ENCODE measurements around the gene PKP1. TPM values are rescaled to one million over a fixed set of nuclear protein-coding genes. Genes with fewer than 3 reads are reported as not detected.

Gene PKP1
- total and polyA plus RNA-seq, 2 experiments from 2014 or later = 0.19 to 0.83 TPM

- no peak for ATAC-seq
- H3K4me1 Mint-ChIP-seq = no peaks in the 10 kb centered on the region; the same call in 2 of the 3 replicates
- Histone ChIP-seq H4K20me1 (replicated peaks; ENCODE audit: insufficient read depth) (no peaks in the 10 kb centered on the region), H3K36me3 (ENCODE audit: insufficient read depth) (no peaks in the 10 kb centered on the region), H3K27me3 (ENCODE audit: insufficient read depth) (no peaks in the 10 kb centered on the region), H3K4me3 (no peak overlapping the region), H3K4me2 (no peak overlapping the region), H3K79me2 (replicated peaks; ENCODE audit: insufficient read depth) (no peaks in the 10 kb centered on the region), H3K4me1 (ENCODE audit: insufficient read depth) (no peaks in the 10 kb centered on the region), H3F3A (replicated peaks; ENCODE audit: low read depth) (no peaks in the 10 kb centered on the region), H3K27ac (ENCODE audit: low read depth) (no peak overlapping the region), H2AFZ (no peak overlapping the region), H3K9me2 (ENCODE audit: insufficient read depth) (no peaks in the 10 kb centered on the region)
- H3K4me3 Mint-ChIP-seq = no peak overlapping the region
- H3K36me3 Mint-ChIP-seq (ENCODE audit: low read depth) = no peaks in the 10 kb centered on the region; the same call in 2 of the 3 replicates
- no peak for TF ChIP-seq STAT1 (IDR thresholded peaks at IDR 0.05; ENCODE audit: unreplicated experiment)
- no peak for TF ChIP-seq ZNF331 (CRISPR knock-in tag; IDR thresholded peaks at IDR 0.05; ENCODE audit: low read depth)
- TF ChIP-seq ZNF114 (CRISPR knock-in tag; IDR thresholded peaks at IDR 0.05) = no peak
- no peak for TF ChIP-seq EZH2phosphoT487 (IDR thresholded peaks at IDR 0.05; ENCODE audit: unreplicated experiment)
- TF ChIP-seq CREB1 (CRISPR knock-in tag; IDR thresholded peaks at IDR 0.05; ENCODE audit: low read depth) = no peak
- no peak for TF ChIP-seq EZH2 (IDR thresholded peaks at IDR 0.05; ENCODE audit: low read depth, unreplicated experiment)
- TF ChIP-seq, protein P1, sequence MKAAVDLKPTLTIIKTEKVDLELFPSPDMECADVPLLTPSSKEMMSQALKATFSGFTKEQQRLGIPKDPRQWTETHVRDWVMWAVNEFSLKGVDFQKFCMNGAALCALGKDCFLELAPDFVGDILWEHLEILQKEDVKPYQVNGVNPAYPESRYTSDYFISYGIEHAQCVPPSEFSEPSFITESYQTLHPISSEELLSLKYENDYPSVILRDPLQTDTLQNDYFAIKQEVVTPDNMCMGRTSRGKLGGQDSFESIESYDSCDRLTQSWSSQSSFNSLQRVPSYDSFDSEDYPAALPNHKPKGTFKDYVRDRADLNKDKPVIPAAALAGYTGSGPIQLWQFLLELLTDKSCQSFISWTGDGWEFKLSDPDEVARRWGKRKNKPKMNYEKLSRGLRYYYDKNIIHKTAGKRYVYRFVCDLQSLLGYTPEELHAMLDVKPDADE (IDR thresholded peaks at IDR 0.05) = no peak
- no peak for TF ChIP-seq NANOG (IDR thresholded peaks at IDR 0.05; ENCODE audit: borderline replicate concordance)
- TF ChIP-seq POLR2AphosphoS5 (IDR thresholded peaks at IDR 0.05; ENCODE audit: low read depth) = no peak
- TF ChIP-seq, protein P2, sequence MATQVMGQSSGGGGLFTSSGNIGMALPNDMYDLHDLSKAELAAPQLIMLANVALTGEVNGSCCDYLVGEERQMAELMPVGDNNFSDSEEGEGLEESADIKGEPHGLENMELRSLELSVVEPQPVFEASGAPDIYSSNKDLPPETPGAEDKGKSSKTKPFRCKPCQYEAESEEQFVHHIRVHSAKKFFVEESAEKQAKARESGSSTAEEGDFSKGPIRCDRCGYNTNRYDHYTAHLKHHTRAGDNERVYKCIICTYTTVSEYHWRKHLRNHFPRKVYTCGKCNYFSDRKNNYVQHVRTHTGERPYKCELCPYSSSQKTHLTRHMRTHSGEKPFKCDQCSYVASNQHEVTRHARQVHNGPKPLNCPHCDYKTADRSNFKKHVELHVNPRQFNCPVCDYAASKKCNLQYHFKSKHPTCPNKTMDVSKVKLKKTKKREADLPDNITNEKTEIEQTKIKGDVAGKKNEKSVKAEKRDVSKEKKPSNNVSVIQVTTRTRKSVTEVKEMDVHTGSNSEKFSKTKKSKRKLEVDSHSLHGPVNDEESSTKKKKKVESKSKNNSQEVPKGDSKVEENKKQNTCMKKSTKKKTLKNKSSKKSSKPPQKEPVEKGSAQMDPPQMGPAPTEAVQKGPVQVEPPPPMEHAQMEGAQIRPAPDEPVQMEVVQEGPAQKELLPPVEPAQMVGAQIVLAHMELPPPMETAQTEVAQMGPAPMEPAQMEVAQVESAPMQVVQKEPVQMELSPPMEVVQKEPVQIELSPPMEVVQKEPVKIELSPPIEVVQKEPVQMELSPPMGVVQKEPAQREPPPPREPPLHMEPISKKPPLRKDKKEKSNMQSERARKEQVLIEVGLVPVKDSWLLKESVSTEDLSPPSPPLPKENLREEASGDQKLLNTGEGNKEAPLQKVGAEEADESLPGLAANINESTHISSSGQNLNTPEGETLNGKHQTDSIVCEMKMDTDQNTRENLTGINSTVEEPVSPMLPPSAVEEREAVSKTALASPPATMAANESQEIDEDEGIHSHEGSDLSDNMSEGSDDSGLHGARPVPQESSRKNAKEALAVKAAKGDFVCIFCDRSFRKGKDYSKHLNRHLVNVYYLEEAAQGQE (IDR thresholded peaks at IDR 0.05; ENCODE audit: unreplicated experiment) = no peak
- TF ChIP-seq JUNB (IDR thresholded peaks at IDR 0.05; ENCODE audit: unreplicated experiment) = no peak
- TF ChIP-seq, protein P3, sequence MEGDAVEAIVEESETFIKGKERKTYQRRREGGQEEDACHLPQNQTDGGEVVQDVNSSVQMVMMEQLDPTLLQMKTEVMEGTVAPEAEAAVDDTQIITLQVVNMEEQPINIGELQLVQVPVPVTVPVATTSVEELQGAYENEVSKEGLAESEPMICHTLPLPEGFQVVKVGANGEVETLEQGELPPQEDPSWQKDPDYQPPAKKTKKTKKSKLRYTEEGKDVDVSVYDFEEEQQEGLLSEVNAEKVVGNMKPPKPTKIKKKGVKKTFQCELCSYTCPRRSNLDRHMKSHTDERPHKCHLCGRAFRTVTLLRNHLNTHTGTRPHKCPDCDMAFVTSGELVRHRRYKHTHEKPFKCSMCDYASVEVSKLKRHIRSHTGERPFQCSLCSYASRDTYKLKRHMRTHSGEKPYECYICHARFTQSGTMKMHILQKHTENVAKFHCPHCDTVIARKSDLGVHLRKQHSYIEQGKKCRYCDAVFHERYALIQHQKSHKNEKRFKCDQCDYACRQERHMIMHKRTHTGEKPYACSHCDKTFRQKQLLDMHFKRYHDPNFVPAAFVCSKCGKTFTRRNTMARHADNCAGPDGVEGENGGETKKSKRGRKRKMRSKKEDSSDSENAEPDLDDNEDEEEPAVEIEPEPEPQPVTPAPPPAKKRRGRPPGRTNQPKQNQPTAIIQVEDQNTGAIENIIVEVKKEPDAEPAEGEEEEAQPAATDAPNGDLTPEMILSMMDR (conservative IDR thresholded peaks at IDR 0.05; ENCODE audit: low read depth in 2 of 2) = no peak
- TF ChIP-seq, protein P4, sequence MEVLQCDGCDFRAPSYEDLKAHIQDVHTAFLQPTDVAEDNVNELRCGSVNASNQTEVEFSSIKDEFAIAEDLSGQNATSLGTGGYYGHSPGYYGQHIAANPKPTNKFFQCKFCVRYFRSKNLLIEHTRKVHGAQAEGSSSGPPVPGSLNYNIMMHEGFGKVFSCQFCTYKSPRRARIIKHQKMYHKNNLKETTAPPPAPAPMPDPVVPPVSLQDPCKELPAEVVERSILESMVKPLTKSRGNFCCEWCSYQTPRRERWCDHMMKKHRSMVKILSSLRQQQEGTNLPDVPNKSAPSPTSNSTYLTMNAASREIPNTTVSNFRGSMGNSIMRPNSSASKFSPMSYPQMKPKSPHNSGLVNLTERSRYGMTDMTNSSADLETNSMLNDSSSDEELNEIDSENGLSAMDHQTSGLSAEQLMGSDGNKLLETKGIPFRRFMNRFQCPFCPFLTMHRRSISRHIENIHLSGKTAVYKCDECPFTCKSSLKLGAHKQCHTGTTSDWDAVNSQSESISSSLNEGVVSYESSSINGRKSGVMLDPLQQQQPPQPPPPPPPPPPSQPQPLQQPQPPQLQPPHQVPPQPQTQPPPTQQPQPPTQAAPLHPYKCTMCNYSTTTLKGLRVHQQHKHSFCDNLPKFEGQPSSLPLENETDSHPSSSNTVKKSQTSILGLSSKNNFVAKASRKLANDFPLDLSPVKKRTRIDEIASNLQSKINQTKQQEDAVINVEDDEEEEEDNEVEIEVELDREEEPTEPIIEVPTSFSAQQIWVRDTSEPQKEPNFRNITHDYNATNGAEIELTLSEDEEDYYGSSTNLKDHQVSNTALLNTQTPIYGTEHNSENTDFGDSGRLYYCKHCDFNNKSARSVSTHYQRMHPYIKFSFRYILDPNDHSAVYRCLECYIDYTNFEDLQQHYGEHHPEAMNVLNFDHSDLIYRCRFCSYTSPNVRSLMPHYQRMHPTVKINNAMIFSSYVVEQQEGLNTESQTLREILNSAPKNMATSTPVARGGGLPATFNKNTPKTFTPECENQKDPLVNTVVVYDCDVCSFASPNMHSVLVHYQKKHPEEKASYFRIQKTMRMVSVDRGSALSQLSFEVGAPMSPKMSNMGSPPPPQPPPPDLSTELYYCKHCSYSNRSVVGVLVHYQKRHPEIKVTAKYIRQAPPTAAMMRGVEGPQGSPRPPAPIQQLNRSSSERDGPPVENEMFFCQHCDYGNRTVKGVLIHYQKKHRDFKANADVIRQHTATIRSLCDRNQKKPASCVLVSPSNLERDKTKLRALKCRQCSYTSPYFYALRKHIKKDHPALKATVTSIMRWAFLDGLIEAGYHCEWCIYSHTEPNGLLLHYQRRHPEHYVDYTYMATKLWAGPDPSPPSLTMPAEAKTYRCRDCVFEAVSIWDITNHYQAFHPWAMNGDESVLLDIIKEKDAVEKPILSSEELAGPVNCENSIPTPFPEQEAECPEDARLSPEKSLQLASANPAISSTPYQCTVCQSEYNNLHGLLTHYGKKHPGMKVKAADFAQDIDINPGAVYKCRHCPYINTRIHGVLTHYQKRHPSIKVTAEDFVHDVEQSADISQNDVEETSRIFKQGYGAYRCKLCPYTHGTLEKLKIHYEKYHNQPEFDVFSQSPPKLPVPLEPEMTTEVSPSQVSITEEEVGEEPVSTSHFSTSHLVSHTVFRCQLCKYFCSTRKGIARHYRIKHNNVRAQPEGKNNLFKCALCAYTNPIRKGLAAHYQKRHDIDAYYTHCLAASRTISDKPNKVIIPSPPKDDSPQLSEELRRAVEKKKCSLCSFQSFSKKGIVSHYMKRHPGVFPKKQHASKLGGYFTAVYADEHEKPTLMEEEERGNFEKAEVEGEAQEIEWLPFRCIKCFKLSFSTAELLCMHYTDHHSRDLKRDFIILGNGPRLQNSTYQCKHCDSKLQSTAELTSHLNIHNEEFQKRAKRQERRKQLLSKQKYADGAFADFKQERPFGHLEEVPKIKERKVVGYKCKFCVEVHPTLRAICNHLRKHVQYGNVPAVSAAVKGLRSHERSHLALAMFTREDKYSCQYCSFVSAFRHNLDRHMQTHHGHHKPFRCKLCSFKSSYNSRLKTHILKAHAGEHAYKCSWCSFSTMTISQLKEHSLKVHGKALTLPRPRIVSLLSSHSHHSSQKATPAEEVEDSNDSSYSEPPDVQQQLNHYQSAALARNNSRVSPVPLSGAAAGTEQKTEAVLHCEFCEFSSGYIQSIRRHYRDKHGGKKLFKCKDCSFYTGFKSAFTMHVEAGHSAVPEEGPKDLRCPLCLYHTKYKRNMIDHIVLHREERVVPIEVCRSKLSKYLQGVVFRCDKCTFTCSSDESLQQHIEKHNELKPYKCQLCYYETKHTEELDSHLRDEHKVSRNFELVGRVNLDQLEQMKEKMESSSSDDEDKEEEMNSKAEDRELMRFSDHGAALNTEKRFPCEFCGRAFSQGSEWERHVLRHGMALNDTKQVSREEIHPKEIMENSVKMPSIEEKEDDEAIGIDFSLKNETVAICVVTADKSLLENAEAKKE (CRISPR knock-in tag; IDR thresholded peaks at IDR 0.05) = no peak
- no peak overlapping the region for H3K27ac Mint-ChIP-seq
- DNase-seq (ENCODE audit: low spot score) = no peak
- peaks cover 2% of the 10 kb centered on the region for H3K27me3 Mint-ChIP-seq (ENCODE audit: insufficient read depth, low read depth, poor library complexity)
- H3K9me3 Mint-ChIP-seq = no peaks in the 10 kb centered on the region
Observed at GRCh38 chr1:201266276-201266675, 17.0 kb upstream of the PKP1 start.
